Ishikawa (cell line): ENCODE measurements around the gene NPBWR2.

Experiments used
- CEBPB ChIP-seq: IDR thresholded peaks from 2 replicates; pipeline ENCODE4 v1.6.1; 2012
- EGR1 ChIP-seq: IDR thresholded peaks from 2 replicates; pipeline ENCODE4 v1.6.1; 2012
- EP300 ChIP-seq: IDR thresholded peaks from 2 replicates; pipeline ENCODE4 v1.6.1; 2012; ENCODE audit warnings: borderline replicate concordance
- FOXM1 ChIP-seq: IDR thresholded peaks from 2 replicates; pipeline ENCODE4 v1.6.1; 2012; ENCODE audit warnings: low read depth, borderline replicate concordance
- MAX ChIP-seq: IDR thresholded peaks from 2 replicates; pipeline ENCODE4 v1.6.1; 2012
- RAD21 ChIP-seq: IDR thresholded peaks from 2 replicates; pipeline ENCODE4 v1.6.1; 2012; ENCODE audit warnings: low read depth
- REST ChIP-seq: IDR thresholded peaks from 2 replicates; pipeline ENCODE4 v1.6.1; 2012; ENCODE audit warnings: low read depth, mild to moderate bottlenecking
- TAF1 ChIP-seq: IDR thresholded peaks from 2 replicates; pipeline ENCODE4 v1.6.1; 2012; ENCODE audit warnings: low read depth, mild to moderate bottlenecking
- TCF12 ChIP-seq: IDR thresholded peaks from 2 replicates; pipeline ENCODE4 v1.6.1; 2012; ENCODE audit warnings: low read depth
- TEAD4 ChIP-seq: IDR thresholded peaks from 2 replicates; pipeline ENCODE4 v1.6.1; 2012
- YY1 ChIP-seq: IDR thresholded peaks from 2 replicates; pipeline ENCODE4 v1.6.1; 2012; ENCODE audit warnings: low read depth
- ZBTB7A ChIP-seq: IDR thresholded peaks from 2 replicates; pipeline ENCODE4 v1.6.1; 2012; ENCODE audit warnings: low read depth

- no peak for TF ChIP-seq YY1
- TF ChIP-seq EP300: no peak
- no peak for TF ChIP-seq CEBPB
- no peak for TF ChIP-seq REST
- no peak for TF ChIP-seq TAF1
- no peak for TF ChIP-seq FOXM1
- no peak for TF ChIP-seq RAD21
- TF ChIP-seq MAX: no peak
- TF ChIP-seq EGR1: no peak
- TF ChIP-seq TEAD4: no peak
- TF ChIP-seq ZBTB7A: no peak
- TF ChIP-seq TCF12: no peak
Observed at GRCh38 chr20:64129146-64129782, 21.9 kb upstream of the NPBWR2 start.
